GM18861 (cell line): ENCODE results near the gene PHACTR3.

ENCODE experiments used
- ATAC-seq: cut with Tn5 transposase; IDR thresholded peaks from one replicate; pipeline ENCODE4 v1.9.1; 2021; ENCODE audit not compliant: unreplicated experiment

The PHACTR3 gene

GRCh38 chr20:59645271-59645670 lies 40.9 kb downstream of the PHACTR3 start:
- ATAC-seq = no peak

- no peak for ATAC-seq
Measured at GRCh38 chr20:59645761-59646171, 41.4 kb downstream of the PHACTR3 start.

DNA sequence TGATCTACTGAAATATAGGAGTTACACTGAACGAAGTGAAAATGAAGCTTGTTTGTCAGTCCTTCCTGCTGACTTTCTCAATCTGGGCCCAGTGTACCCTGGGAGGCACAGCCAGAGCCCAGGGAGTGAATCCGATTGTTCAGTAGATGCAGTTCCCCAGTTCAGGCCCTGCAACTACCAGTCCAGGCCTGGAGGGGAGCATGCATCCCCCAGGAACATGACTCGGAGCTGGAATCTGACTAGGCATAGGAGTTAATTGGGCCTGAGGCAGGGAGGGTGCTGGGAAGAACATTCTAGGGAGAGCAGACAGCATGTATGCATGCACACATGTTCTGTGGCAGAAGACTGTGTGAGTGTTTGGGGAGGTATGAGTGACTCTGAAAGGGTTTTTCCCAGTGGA lies 42.1 kb downstream of the PHACTR3 start:
- ATAC-seq = no peak

DNA sequence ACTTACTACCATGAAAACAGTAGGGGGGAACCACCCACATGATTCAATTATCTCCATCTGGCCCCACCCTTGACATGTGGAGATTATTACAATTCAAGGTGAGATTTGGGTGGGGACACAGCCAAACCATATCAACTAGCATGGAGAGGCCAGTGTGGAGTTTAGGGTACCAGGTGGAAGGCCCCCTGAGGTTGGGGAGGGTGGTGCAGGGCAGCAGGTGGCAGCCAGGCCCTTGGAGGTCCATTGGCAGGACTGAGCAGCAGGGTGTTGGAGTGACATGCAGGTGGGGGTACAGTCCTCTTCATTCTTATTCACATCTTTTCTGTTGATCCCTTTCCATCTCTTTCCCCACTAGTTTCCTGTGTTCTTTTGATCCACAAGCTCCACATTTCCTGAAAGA lies 42.9 kb downstream of the PHACTR3 start:
- ATAC-seq = no peak

GRCh38 chr20:59648466-59649070 lies 44.2 kb downstream of the PHACTR3 start:
- ATAC-seq = no peak

DNA sequence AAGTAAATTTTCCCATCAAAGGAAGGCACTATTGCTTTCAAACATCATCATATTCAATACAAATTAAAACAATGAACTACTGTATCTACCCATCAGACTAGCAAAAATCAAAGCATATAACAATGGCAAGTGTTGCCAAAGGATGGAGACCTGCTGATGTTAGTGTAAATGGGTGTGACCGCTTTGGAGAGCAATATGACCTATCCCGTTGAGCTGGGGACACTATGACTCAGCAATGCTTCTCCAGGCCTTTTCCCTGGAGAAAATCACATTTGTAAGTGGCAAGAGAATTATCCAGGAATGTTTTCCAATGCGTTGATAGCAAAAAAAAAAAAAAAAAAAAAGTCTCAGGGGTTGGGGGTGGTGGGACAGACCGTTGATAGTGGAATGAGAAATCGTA lies 46.1 kb downstream of the PHACTR3 start:
- ATAC-seq = no peak

DNA sequence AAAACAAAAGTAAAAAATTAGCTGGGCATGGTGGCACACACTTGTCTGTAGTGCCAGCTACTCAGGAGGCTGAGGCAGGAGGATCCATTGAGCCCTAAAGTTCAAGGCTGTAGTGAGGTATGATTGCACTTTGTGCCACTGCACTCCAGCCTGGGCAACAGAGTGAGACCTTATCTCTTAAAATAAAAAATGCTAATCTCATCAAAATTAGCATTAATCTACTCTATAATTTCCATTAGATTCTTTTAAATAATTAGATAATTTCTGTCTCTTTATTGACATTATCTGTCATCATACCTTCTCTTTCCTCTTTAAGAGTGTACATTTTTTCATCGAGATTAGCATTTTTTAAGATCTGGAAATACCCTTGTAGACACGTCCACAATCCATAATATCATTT lies 48.0 kb downstream of the PHACTR3 start:
- ATAC-seq = no peak

DNA sequence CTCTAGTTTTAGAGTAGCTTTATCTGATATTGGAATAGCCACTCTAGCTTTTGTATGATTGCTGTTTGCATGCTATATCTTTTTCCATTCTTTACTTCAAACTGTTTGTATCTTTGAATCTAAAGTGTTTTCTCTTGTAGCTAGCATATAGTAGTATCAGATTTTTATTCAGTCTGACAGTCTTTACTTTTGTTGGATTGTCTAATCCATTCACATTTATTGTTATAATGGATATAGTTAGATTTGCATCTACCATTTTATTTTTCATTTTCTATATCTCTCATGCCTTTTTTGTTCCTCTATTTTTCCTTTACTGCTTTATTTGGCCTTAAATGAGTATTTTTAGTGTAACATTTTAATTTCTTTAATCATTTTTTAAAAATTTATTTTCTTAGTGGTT lies 52.1 kb downstream of the PHACTR3 start:
- ATAC-seq = no peak

DNA sequence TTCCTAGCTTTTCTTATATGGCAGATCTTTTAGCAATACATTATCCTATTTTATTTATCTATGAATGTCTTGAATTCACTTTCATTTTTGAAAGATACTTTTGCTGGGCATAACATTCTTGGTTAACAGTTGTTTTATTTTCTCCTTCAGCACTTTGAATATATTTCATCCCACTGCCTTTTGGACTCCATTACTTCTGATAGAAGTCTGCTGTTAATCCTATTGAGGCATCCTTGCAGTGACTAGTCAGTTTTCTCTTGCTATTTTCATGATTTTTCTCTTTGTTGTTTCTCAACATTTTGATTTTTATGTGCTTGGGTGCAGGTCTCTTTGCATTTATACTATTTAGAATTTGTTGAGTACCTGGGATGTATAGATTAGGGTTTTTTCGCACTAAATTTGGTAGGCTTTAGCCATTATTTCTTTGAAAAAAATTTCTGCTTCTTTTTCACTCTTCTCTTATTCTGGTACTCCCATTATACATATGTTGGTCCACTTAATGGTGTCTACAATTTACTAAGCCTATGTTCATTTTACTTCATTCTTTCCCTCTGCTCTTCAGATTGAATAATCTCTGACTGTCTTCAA lies 53.2 kb downstream of the PHACTR3 start:
- ATAC-seq = no peak

DNA sequence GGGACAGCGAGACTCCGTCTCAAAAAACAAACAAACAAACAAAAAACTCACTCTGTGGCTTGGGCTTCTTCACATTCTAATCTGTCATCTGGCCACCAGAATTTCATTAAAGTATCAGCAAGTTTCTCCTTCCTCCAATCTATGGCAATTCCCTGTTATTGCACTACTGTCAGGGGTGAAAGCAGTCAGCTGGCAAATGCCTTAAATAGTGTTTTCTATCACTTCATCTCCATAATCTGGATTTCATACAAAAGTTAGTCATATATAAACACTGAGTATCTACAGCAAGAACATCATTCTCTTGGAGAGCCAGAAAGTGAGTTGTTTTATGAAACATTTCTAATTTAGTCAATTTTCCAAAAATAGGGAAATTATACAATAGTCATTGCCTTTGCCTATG lies 56.1 kb downstream of the PHACTR3 start:
- ATAC-seq = no peak

DNA sequence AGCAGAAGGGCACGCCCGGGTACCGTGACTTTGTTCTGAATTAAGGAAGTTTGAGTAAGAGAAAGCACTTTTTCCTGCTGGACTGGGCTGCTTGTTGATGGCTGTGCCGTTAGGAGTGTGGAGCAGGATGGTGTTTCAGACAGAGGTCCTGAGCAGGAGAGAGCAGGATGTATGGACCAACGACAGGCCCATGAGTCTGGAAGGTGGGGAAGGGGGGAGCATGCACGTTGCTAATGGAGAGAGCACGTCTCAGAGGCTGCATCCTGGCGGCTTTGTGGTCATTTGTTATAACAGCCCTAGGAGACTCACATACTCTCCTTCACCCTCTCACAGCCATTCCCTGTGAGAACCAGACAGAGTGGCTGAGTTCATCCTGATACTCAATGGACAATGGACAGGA lies 56.8 kb downstream of the PHACTR3 start:
- ATAC-seq = no peak

DNA sequence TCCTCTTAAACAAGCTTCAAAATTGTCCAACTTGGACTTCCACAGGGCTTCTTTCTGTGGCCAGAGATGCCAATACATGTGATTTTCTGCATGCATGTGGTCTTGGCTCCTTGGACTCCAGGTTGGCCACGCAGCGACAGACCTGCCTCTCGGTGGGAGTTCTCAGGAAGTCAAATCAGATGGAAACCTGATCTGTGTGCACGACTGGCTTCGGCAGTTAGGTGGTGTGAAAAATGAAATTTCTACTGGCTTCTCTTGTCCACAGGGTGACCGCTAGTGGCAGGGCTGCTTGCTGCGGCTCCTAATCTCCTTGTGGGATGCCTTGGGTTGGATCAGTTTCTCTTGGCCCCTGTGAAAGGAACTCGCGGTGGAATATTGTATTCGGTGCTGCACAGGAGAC lies 57.3 kb downstream of the PHACTR3 start:
- ATAC-seq = no peak

DNA sequence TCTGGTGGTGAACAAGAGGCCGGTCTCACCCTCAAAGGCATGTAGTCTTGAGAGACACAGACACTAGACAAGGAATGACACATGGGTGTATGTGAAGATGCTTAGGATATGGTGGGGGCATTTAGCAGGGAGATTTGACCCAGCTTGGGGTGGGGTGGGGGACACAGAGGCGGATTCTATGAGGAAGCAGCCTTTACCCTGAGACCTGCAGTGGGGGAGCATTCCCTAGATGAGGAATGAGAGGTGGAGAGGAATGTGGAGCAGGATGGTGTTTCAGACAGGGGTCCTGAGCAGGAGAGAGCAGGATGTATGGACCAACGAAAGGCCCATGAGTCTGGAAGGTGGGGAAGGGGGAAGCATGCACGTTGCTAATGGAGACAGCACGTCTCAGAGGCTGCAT lies 57.8 kb downstream of the PHACTR3 start:
- ATAC-seq = no peak

DNA sequence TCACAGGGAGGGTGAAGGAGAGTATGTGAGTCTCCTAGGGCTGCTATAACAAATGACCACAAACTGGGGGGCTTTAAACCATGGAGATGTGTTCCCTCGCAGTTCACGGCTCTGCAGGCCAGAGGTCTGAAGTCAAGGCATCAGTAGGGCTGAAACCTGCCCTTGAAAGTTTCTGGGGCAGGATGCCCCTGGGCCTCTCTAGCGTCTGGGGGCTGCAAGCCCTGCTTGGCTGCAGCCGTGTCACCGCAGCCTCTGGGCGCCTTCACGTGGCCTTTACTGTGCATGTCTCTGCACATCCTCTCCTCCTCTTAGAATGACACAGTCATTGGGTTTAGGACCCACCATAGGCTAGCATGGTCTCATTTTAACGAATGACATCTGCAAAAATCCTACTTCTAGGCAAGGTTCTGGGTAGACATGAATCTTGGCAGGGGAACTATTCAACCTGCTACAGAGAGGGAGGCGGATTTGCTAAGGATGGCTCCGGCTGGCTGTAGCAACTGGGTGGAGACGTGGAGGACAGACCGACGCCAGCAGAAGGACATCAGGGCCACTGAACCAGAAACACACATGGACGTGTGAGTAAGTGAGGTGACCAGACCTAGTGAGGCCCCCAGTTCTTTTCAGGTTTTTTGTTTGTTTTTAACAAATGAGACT lies 58.6 kb downstream of the PHACTR3 start:
- no peak for ATAC-seq

DNA sequence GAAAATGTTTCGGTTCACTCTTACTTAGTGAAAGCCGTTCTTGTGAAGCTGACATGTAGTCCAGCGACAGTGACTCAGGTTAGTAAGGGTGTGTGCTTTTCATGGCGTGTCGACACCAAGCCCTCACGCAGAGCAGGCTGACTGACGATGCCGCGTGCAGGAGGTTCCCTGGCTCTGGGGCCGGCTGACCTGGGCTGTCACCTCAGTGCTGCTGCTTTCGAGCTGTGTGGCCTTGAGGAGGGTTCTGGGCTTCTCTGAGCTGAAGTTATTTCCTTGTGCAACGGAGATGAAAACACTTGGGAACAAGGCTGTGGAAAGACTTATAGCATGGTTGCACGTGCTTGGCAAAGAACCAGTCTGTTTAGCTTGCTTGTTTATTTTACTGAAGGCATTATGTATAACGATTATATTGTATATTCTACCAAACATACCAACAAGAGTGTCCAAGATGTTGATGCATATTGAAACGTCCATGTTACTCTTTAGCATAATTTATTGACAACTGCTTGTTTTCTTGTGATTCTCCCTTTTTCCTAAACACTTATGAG lies 59.2 kb downstream of the PHACTR3 start:
- no peak for ATAC-seq

DNA sequence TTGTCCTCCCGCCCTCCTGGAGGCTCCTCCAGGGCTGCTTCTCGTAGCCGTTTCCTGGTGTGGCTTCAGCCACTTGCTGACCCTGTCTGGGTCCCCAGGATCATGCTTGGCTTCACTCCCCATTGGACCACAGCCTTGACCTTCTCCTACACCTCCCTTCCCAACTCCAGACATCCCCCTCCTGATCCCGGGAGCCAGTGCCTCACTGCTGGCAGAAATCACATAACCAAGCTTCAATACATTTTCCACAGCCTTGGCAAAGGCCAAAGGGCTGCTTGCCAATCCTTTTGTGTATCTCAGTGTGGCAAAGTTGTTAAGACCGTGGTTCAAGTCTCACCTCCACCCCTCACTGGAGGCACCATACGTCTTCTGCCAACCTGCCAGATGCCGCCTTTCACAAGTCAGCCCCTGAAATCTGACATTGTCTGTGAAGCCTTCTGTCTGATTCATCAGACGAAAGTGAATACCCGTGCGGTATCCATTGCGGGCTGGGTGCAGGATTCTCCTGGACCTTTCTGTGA lies 60.1 kb downstream of the PHACTR3 start:
- no peak for ATAC-seq

DNA sequence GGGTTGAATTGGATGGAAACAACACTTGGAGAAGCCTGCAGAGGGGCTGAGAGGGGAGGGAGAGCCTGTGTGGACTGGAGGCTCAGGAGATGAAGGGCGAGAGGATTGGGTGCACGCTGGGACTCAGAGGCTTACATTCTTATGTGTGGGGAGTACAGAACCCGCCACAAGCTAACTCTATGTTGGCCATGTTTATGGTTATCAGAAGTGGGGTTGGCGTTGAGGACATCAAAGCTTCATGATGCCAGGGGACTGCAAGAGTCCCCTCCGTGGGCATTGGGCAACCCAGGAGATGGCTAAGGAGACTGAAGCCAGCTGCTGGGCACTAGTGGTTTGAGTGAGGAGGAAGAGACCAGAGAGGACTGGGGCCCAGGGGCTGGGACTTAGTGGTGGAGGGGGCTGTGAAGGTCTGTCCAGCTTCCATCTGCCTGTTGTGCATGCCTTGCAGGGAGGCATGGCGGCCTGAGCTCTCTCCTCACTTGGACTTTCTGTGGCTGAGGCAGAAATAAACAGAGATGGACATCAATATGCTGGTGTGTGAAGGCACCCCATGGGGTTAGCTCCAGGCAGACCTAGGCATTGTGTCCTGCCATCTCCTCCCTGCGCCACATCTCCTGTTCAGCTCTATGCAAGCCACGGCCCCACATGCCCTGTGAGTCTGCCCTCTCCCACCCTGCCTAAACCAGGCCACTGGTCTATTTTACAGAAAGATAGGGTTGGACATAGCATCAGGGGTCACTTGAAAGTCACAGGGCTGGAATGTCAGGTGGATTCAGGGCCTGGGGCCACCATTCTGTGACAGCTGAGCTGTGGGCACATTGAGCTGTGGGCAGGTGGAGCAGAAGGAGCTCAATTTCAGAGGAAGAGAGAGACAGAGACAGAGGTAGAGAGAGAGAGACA lies 61.6 kb downstream of the PHACTR3 start:
- ATAC-seq = no peak

DNA sequence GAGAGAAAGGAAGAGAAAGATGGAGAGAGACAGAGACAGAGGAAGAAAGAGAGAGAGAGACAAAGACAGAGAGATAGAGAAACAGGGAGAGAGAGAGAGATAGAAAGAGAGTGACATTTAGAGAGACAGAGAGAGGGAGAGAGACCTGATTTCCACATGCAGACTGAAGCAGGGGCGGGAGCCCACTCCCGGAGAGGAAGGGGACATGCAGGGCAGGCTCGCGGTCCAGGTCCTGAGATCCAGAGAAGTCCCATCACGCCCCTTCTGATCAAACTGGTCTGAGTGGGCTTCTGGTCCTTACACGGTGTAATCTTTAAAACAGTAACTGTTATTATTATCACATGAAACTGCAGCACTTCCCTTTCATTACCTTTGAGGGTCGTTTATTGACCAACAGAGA lies 62.2 kb downstream of the PHACTR3 start:
- ATAC-seq = no peak

DNA sequence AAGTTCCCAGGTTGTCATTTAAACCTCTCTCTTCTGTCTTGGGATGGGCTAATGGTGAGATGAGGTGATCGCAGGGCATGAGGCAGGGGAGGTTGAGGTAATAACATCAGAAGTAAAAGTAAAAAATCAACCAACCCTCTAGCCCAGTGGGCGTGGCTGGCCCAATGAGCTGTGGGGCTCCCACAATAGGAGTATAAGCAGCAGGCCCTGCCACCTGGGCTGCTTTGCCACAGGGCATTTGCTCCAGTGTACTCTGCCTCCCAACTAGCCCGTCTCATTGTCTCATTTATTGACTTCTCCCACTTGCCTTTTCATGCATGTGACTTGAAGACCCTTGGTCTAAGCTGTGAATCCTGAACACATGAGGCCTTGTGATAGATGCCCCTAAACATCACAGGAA lies 62.8 kb downstream of the PHACTR3 start:
- no peak for ATAC-seq

GRCh38 chr20:59667981-59668515 lies 63.7 kb downstream of the PHACTR3 start:
- no peak for ATAC-seq
